Dedifferentiated amniotic fluid mesenchymal stem cell (primary cell): ENCODE results near the gene PDCD2L.
A peak's percentile ranks its signal among the peaks of the same experiment; 100 is the strongest.
"Not testable (repeated sequence)": the region's sequence is repeated elsewhere in the genome, so short reads cannot be mapped to it uniquely, and the experiment has no call there.

ENCODE experiments used
- DNase-seq: peaks from one replicate; pipeline ENCODE4 v3.0.0-alpha.2; 2016; ENCODE audit errors: extremely low spot score

PDCD2L gene

DNA sequence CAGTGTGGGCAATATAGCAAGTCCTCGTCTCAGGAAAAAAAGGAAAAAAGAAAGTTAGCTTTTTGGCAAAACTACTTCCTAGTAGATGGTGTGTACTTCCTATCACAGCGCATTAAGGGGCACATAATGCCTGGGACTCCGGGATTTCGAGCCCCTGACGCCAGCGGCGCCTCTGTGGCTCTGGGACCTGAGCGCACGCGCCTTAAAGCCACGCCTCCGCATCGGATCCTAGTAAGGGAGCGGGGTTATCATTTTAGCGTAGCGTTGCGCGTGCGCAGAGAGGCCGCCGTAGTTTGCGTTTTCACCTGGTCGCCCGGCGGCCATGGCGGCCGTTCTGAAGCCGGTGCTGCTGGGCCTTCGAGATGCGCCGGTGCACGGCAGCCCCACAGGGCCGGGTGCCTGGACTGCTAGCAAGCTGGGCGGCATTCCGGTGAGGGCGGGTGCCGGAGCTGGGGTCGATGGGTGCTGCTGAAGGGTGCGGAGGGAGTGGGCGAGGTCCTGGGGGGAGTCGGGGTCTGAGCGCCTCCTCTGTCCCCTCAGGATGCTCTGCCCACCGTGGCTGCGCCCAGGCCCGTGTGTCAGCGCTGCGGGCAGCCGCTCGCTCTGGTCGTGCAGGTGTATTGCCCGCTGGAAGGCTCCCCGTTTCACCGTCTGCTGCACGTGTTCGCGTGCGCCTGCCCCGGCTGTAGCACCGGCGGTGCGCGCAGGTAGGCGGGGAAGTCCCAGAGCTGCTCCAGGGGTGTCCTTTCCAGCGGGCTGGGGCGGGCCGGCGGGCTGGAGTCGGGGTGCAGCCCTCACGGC is at the start of gene PDCD2L:
TSS of gene PDCD2L (plus strand) at position 291 of the 801 bp plus-strand sequence. CDS start at position 323, 32 bp downstream.
- DNase-seq = peak; percentile 65

- DNase-seq = no peak
Observed at GRCh38 chr19:34355201-34355600, 49.0 kb upstream of the PDCD2L start.

- DNase-seq = no peak
Observed at GRCh38 chr19:34356875-34357274, 47.3 kb upstream of the PDCD2L start.

DNA sequence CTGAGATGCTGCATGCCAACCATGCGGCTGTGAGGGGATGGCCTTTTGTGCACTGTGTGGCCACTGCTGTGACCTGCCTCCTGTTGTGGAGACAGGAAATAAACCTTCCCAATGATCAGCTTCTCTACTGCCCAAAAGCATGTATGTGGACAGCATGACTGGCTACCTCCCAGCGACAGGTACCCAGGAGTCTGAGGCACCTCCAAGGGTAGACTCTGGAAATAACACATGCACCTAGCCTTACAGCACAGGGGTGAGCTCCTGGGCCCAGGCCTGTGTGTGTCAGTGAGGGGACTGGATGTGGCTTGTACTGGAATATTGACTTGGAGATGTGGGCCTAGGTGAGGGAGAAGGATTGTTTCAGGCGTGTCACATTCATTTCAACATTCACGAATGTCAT is 46.8 kb upstream of the PDCD2L start:
- DNase-seq = no peak

GRCh38 chr19:34359140-34359953 is 44.9 kb upstream of the PDCD2L start:
- peak; percentile 84 for DNase-seq

DNA sequence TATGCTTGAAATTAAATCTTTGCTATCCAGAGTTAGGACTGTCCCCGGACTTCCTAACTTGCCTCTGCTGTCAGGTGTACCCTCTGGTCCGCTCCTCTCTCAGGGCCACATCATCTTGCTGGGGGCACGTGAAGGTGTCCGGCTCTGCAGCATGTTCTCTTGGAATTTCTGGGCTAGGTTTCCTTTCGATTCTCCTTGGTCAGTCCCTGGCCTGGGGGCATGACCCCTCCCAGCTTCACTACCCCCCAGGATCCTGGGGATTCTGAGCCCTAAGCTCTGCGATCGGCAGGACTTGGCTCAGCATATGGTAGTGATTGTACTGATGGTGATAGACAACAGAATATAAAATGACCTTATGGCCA is 44.3 kb upstream of the PDCD2L start:
- DNase-seq = no peak

DNA sequence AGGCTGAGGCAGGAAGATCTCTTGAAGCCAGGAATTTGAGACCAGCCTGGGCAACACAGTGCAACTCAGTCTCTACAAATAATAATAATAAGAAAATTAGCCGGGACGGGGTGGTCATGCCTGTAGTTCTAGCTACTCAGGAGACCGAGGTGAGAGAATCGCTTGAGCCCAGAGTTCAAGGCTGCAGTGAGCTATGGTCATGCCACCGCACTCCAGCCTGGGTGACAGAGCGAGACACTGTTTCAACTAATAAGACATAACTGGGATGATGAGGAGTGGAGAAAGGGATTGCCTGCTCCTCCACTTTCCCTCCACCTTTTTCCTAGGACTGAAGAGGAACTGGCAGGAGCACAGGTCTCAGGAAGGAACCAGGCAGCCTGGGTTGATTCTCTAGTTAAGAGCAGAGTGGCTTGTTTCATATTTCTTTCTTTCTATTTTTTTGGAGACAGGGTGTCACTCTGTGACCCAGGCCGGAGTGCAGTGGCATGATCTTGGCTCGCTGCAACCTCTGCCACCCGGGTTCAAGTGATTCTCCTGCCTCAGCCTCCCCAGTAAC is 43.8 kb upstream of the PDCD2L start:
- no peak for DNase-seq

DNA sequence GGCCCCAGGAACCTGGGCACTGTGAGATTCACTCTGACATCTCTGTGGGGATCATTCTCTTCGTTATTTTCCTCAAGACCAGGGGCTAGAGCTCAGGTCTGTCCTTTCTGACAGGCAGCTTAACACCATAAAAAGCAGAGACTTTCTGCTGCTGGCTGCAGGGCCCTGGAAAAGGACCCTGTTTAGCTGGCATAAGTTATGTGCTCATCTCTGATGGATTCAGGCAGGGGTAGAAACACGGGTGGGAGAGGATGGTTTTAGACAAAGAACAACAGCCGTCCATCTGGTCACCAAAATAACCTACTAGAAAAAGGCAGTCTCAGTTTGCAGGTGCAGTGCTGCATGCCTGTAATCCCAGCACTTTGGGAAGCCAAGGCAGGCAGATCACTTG is 41.5 kb upstream of the PDCD2L start:
- no peak for DNase-seq

DNA sequence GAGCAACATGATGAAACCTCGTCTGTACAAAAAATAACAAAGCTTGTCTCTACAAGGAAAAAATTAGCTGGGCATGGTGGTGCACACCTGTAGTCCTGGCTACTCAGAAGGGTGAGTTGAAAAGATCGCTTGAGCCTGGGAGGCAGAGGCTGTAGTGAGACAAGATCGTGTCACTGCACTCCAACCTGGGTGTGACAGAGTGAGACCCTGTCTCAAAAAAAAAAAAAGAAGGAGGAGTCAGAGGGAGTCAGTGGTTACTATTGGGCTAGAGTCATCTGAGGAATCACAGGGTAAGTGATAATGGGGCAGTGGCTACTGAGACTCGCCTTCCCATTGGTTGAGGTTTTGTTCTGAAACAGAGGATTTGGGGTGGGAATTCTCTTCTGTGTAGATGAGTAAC is 41.1 kb upstream of the PDCD2L start:
- no peak for DNase-seq

DNA sequence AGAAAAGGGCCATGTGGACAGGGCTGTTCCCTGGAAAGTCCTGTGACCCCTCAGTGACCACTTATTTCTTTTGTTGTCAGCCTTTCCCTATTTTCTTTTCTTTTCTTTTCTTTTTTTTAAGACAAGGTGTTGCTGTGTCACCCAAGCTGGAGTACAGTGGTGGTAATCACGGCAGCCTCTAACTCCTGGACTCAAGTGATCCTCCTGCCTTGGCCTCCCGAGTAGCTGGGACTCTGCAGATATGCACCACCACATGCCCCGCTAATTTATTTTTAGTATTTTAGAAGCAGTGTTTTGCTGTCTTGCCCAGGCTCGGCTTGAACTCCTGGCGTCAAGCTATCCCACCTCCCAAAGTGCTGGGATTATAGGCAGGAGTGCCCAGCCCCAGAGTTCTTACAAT is 40.3 kb upstream of the PDCD2L start:
- no peak for DNase-seq

DNA sequence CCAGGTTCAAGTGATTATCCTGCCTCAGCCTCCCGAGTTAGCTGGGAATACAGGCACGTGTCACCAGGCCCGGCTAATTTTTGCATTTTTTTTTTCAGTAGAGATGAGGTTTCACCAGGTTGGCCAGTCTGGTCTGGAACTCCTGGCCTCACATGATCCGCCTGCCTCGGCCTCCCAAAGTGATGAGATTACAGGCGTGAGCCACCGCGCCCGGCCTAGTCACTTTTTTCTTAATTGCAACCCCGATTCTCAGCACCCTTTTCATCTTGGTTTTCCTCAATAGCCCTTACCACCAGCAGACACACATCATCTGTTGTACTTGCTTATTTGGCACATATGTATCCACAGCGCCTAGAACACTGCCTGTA is 39.8 kb upstream of the PDCD2L start:
- DNase-seq = no peak

GRCh38 chr19:34364830-34365462 is 39.3 kb upstream of the PDCD2L start, which contains the start of gene GPI:
Gene GPI, plus strand, starts transcription at chr19:34365196. Its CDS starts 71 bp downstream, at chr19:34365267.
- peak; percentile 20 for DNase-seq

GRCh38 chr19:34365463-34366401 is 38.5 kb upstream of the PDCD2L start:
- DNase-seq = no peak

- DNase-seq = peak; percentile 66
Observed at GRCh38 chr19:34366738-34367623, 37.2 kb upstream of the PDCD2L start.

DNA sequence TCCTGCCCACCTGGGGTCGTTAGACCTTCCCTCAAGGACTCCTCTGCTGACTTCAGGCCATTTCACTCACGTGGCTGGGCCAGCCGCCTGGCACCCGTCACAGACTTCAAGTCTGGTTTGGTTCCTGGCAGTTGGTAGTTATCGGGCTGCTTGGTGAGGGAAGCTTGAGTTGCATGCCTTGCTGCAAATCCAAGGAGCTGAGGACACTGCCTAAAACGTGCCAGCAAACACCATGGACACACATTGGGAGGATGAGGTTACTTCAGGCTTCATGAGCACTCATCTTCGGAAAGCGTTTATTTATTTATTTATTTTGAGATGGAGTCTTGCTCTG is 36.6 kb upstream of the PDCD2L start:
- DNase-seq = no peak

DNA sequence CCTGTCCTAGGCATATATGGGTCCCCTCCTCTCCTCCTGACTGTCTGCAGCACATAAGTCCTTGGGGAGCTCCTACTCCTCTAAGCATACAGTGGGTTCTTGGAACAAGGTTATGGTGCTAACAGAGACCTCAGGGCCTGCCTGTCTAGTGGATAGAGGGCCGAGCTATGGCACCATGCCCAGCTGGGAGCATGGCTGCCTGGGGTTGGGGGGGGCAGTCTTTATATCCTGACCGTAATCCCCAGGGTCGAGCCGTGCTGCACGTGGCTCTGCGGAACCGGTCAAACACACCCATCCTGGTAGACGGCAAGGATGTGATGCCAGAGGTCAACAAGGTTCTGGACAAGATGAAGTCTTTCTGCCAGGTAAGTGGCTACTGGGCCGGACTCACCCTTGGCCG is 35.9 kb upstream of the PDCD2L start:
- DNase-seq = no peak

DNA sequence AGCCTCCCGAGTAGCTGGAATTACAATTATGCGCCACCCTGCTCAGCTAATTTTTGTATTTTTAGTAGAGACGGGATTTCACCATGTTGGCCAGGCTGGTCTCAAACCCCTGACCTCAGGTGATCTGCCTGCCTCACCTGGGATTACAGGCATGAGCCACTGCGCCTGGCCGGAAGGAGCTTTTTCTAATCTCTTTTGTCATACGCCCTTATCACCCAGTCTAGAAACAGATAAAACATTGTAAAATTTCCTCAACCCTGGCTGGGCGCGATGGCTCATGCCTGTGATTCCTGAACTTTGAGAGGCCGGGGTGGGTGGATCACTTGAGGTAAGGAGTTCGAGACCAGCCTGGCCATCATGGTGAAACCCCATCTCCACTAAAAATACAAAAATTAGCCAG is 35.0 kb upstream of the PDCD2L start:
- not testable (repeated sequence) for DNase-seq

DNA sequence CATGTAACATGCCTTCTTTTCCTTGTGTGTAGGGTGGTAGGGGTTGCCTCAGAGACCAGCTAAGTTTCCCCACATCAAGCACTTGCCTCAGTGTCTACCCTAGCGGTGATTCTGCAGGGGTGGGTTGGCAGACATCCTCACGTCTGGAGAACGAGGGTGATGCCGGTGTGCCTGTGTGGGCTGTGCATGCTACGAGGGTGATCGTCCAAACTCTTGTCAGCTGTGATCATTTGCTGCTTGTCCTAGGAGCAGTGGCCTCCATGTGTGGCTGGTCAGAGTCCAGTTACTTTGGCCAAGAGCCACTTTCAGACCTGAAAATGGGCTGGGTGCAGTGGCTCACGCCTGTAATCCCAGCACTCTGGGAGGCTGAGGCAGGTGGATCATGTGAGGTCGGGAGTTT is 34.1 kb upstream of the PDCD2L start:
- no peak for DNase-seq

DNA sequence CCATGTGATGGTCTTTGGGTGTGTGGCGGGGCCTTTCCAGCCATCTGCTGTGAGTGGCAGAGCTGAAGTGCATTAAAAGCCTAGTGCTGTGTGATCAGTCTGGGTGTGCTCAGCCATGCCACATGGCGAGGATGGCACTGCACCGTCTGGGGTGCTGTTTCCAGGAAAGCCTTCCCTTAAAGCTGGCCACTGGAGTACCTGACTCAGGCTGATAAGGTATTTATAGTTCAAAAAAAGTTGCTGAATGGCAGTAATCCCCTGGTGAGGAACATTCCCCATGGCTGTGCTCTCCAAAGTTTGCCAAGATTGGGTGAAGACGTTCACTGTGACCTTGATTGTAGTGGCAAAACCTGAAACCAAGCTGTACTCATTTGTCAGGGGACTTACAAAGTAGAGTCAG is 33.2 kb upstream of the PDCD2L start:
- DNase-seq = no peak

DNA sequence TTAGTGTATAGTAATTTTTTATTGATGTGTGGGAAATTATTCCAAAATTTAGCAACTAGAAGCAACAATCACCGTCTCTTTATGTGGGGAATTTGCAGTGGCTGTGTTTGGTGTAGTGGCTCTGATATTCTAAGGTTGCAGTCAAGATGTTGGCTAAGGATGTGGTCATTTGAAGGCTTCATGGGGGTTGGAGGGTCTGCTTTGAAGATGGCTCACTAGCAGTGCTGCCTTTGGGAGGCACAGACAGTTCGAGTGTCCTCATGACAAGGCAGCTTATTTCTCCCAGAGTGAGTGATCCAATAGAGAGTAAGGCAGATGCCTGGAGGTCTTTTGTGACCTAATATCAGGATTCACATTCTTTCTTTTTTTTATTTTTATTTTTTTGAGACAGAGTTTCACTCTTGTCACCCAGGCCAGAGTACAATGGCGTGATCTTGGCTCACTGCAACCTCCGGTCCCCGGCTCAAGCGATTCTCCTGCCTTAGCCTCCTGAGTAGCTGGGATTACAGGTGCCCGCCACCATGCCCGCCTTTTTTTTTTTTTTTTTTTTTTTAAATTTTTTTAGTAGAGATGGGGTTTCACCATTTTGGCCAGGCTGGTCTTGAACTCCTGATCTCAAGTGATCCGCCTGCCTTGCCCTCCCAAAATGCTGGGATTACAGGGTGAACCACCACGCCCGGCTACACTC is 30.5 kb upstream of the PDCD2L start:
- no peak for DNase-seq
